GM12878 (cell line): ENCODE measurements around the gene KCNJ10. TPM values are rescaled to one million over a fixed set of nuclear protein-coding genes. Genes with fewer than 3 reads are reported as not detected.

Source experiments
- ATAC-seq: fragments of 200-7000 bp; cut with Tn5 transposase; 3 replicates; pipeline ENCODE4 v1.9.1; 2020; ENCODE audit warnings: mild to moderate bottlenecking, moderate library complexity
- BruUV-seq: library from RNA; stranded (reverse); fragments of 400-500 nt; replicated peaks from 2 replicates; lab custom pipeline; 2021; lab: Mats Ljungman, UMichigan
- CTCF ChIA-PET: fragments of 300-600 bp; sonication (Branson Sonifier 250); formaldehyde crosslinking; extraction: SDS; loops from one replicate; lab custom pipeline; 2021; ENCODE audit warnings: inconsistent platforms; lab: Yijun Ruan, JAX
- POLR2A ChIA-PET: fragments of 350-600 bp; formaldehyde crosslinking; extraction: SDS; loops from one replicate; lab custom pipeline; 2021; ENCODE audit warnings: inconsistent platforms; lab: Charles Lee
- RAD21 ChIA-PET: fragments of 300-600 bp; sonication (Branson Sonifier 250); formaldehyde crosslinking; loops from one replicate; lab custom pipeline; 2023; ENCODE audit warnings: antibody characterized with exemption; ENCODE audit not compliant: unreplicated experiment; lab: Charles Lee
- SMC1A ChIA-PET: fragments of 300-600 bp; sonication (Branson Sonifier 250); formaldehyde crosslinking; loops from one replicate; lab custom pipeline; 2023; ENCODE audit not compliant: unreplicated experiment, uncharacterized antibody; lab: Charles Lee
- DNase-seq: peaks from one replicate; pipeline ENCODE4 v3.0.0-alpha.2; 2011; ENCODE audit warnings: low read depth, low spot score
- FAIRE-seq: peaks from 3 replicates; lab custom pipeline; 2011; peaks lifted over from hg19 to GRCh38; lab: Jason Lieb, UNC
- H2AFZ ChIP-seq: 2 replicates; pipeline ENCODE4 v1.6.0; 2011; ENCODE audit warnings: low read depth, low read length, control low read depth; ENCODE audit not compliant: control insufficient read depth
- H3K27ac ChIP-seq: 2 replicates; pipeline ENCODE4 v1.5.1; 2011; ENCODE audit warnings: control low read depth; ENCODE audit not compliant: control insufficient read depth, insufficient read depth
- H3K27me3 ChIP-seq, 2 experiments: replicated peaks in 1 of 2; 2 replicates each; pipeline versions ENCODE4 v1.6.0 to v1.6.1; 2011; ENCODE audit warnings: low read length in 1 of 2; ENCODE audit not compliant: control insufficient read depth in 2 of 2, insufficient read depth in 2 of 2
- H3K36me3 ChIP-seq, 2 experiments: 2 replicates each; pipeline ENCODE4 v1.5.1; 2011; ENCODE audit warnings: low read length in 1 of 2; ENCODE audit not compliant: control insufficient read depth in 2 of 2, insufficient read depth in 2 of 2
- H3K4me1 ChIP-seq: 2 replicates; pipeline ENCODE4 v1.6.1; 2011; ENCODE audit warnings: mild to moderate bottlenecking, low read length, moderate library complexity, mixed read lengths; ENCODE audit not compliant: control insufficient read depth, insufficient read depth
- H3K4me2 ChIP-seq: 2 replicates; pipeline ENCODE4 v1.6.0; 2011; ENCODE audit warnings: control low read depth; ENCODE audit not compliant: control insufficient read depth, insufficient read depth
- H3K4me3 ChIP-seq: fragments of 200-600 bp; sonication (generic); 2 replicates; pipeline ENCODE4 v1.5.1; 2016
- H3K79me2 ChIP-seq: 2 replicates; pipeline ENCODE4 v1.6.0; 2011; ENCODE audit warnings: low read length; ENCODE audit not compliant: control insufficient read depth, insufficient read depth
- H3K9ac ChIP-seq: 2 replicates; pipeline ENCODE4 v1.8.0; 2011; ENCODE audit warnings: low read length, control low read depth, mixed read lengths; ENCODE audit not compliant: control insufficient read depth, insufficient read depth
- H3K9me3 ChIP-seq: replicated peaks from 3 replicates; pipeline ENCODE4 v1.5.1; 2011; ENCODE audit warnings: mild to moderate bottlenecking, low read length; ENCODE audit not compliant: control insufficient read depth, insufficient read depth
- H4K20me1 ChIP-seq: 2 replicates; pipeline ENCODE4 v1.6.0; 2011; ENCODE audit not compliant: control insufficient read depth, insufficient read depth
- EGR1 ChIP-seq, 2 experiments: IDR thresholded peaks; 1 replicate in 1 of 2; 2 replicates in 1 of 2; pipeline ENCODE4 v1.6.1; 2011 to 2012; ENCODE audit warnings: low read depth in 2 of 2, low read length in 2 of 2, borderline replicate concordance in 1 of 2, mild to moderate bottlenecking in 1 of 2, moderate library complexity in 1 of 2
- HDAC6 ChIP-seq: fragments of 200-600 bp; sonication (generic); IDR thresholded peaks from one replicate; pipeline ENCODE4 v1.8.0; 2017; ENCODE audit warnings: antibody characterized with exemption; ENCODE audit not compliant: unreplicated experiment
- KDM1A ChIP-seq: fragments of 200-600 bp; sonication (generic); IDR thresholded peaks from 2 replicates; pipeline ENCODE4 v1.6.1; 2016; ENCODE audit warnings: borderline replicate concordance
- PAX5 ChIP-seq: IDR thresholded peaks from 2 replicates; pipeline ENCODE4 v1.6.1; 2011; ENCODE audit warnings: low read depth, low read length, borderline replicate concordance
- PAX8 ChIP-seq: fragments of 450-650 bp; IDR thresholded peaks from 2 replicates; pipeline ENCODE4 v1.6.1; 2017; ENCODE audit warnings: mild to moderate bottlenecking, moderate library complexity
- POLR2A ChIP-seq: IDR thresholded peaks from 2 replicates; pipeline ENCODE4 v1.6.1; 2011; ENCODE audit warnings: low read depth, mild to moderate bottlenecking, low read length
- RAD51 ChIP-seq: fragments of 450-650 bp; IDR thresholded peaks from 2 replicates; pipeline ENCODE4 v1.6.1; 2016; ENCODE audit warnings: moderate library complexity, mild to moderate bottlenecking, inconsistent platforms
- SIN3A ChIP-seq: IDR thresholded peaks from 2 replicates; pipeline ENCODE4 v1.6.1; 2012; ENCODE audit warnings: low read depth, low read length, improper control_type of control experiment
- SIX5 ChIP-seq: IDR thresholded peaks from 2 replicates; pipeline ENCODE4 v1.6.1; 2011; ENCODE audit warnings: mild to moderate bottlenecking, low read depth, low read length, moderate library complexity; ENCODE audit not compliant: severe bottlenecking
- SREBF2 ChIP-seq: IDR thresholded peaks from 2 replicates; pipeline ENCODE4 v1.6.1; 2012; ENCODE audit warnings: mild to moderate bottlenecking, low read length
- SUZ12 ChIP-seq: fragments of 200-600 bp; sonication (generic); IDR thresholded peaks from one replicate; pipeline ENCODE4 v1.6.1; 2018; ENCODE audit warnings: antibody characterized with exemption, mild to moderate bottlenecking; ENCODE audit not compliant: unreplicated experiment
- WGBS: methylation state at CpG from one replicate; pipeline ENCODE4 v1.1.6; 2016; ENCODE audit warnings: low lambda C conversion rate; ENCODE audit not compliant: insufficient replicate concordance, insufficient coverage; ENCODE audit errors: missing lambda C conversion rate; 5-methylcytosine and 5-hydroxymethylcytosine counted together
- in situ Hi-C: fragments of 300-500 bp; cut with MboI; formaldehyde crosslinking; loops from 9 replicates; pipeline ENCODE4 v1.14.3; 2018; ENCODE audit warnings: mixed read lengths
- intact Hi-C: fragments of 100-400 bp; cut with micrococcal nuclease; formaldehyde crosslinking; loops from one replicate; pipeline ENCODE4 v1.14.2; 2022; ENCODE audit not compliant: unreplicated experiment
- polyA plus RNA-seq, 11 experiments: library from polyadenylated mRNA; depleted of rRNA in 4 of 11; unstranded in 6 of 11; stranded (reverse) in 5 of 11; fragments of >200 nt; fragmentation: Nextera tagmentation in 4 of 11; fragmentation: Illumina TruSeq in 1 of 11; extraction: Ambion mirVana in 4 of 11; extraction: Trizol in 1 of 11; gene quantifications; 1 replicate in 1 of 11; 2 replicates in 10 of 11; pipeline versions ENCODE4 v1.2.1 to v1.2.3, GENCODE V29; 2011 to 2016; ENCODE audit warnings: inconsistent platforms in 2 of 11, missing spikeins in 2 of 11, low read depth in 1 of 11
- total RNA-seq, 4 experiments: library from RNA; depleted of rRNA in 3 of 4; stranded (reverse); fragments of >200 nt in 3 of 4; fragmentation: Illumina TruSeq in 1 of 4; extraction: Trizol in 1 of 4; gene quantifications; 2 replicates each; pipeline versions ENCODE4 v1.2.1 to v1.2.3, GENCODE V29; 2013 to 2021
- TF ChIP-seq, protein P1 (sequence below): fragments of 450-650 bp; IDR thresholded peaks from 2 replicates; pipeline ENCODE4 v1.6.1; 2017; ENCODE audit warnings: mild to moderate bottlenecking, moderate library complexity
- TF ChIP-seq, protein P2 (sequence below): fragments of 450-650 bp; IDR thresholded peaks from 2 replicates; pipeline ENCODE4 v1.6.1; 2017; ENCODE audit warnings: low read depth, mild to moderate bottlenecking, moderate library complexity
- TF ChIP-seq, protein P3 (sequence below): IDR thresholded peaks from 2 replicates; pipeline ENCODE4 v1.6.1; 2012; ENCODE audit warnings: low read depth, low read length, improper control_type of control experiment
- TF ChIP-seq, protein P4 (sequence below): IDR thresholded peaks from 2 replicates; pipeline ENCODE4 v1.6.1; 2011; ENCODE audit warnings: borderline replicate concordance, low read depth, mild to moderate bottlenecking, moderate library complexity, low read length; ENCODE audit not compliant: insufficient read depth, poor library complexity, severe bottlenecking

Gene KCNJ10
- total and polyA plus RNA-seq, 10 of the 15 experiments (the other 5 are each of a cell fraction or from before 2014, with no cell fraction given): 0.01 to 0.29 (median 0.09) TPM; not detected in 2

DNA sequence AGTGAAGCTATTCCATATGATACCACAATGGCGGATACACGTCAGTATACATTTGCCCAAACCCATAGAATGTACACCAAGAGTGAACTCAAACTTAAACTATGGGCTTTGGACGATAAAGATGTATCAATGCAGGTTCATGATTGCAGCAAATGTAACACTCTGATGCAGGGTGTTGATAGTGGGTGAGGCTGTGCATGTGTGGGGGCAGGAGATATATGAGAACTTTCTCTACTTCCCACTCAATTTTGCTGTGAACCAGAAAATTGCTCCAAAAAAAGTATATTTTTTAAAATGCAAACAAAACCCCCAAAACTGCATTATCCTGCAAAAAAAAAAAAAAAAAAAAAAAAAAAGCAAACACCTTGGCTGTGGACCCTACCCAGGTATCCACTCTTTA, 49.0 kb upstream of the KCNJ10 start (continued):
- TF ChIP-seq, protein P1, sequence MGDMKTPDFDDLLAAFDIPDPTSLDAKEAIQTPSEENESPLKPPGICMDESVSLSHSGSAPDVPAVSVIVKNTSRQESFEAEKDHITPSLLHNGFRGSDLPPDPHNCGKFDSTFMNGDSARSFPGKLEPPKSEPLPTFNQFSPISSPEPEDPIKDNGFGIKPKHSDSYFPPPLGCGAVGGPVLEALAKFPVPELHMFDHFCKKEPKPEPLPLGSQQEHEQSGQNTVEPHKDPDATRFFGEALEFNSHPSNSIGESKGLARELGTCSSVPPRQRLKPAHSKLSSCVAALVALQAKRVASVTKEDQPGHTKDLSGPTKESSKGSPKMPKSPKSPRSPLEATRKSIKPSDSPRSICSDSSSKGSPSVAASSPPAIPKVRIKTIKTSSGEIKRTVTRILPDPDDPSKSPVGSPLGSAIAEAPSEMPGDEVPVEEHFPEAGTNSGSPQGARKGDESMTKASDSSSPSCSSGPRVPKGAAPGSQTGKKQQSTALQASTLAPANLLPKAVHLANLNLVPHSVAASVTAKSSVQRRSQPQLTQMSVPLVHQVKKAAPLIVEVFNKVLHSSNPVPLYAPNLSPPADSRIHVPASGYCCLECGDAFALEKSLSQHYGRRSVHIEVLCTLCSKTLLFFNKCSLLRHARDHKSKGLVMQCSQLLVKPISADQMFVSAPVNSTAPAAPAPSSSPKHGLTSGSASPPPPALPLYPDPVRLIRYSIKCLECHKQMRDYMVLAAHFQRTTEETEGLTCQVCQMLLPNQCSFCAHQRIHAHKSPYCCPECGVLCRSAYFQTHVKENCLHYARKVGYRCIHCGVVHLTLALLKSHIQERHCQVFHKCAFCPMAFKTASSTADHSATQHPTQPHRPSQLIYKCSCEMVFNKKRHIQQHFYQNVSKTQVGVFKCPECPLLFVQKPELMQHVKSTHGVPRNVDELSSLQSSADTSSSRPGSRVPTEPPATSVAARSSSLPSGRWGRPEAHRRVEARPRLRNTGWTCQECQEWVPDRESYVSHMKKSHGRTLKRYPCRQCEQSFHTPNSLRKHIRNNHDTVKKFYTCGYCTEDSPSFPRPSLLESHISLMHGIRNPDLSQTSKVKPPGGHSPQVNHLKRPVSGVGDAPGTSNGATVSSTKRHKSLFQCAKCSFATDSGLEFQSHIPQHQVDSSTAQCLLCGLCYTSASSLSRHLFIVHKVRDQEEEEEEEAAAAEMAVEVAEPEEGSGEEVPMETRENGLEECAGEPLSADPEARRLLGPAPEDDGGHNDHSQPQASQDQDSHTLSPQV: no peak
- no peak for TF ChIP-seq POLR2A
- TF ChIP-seq, protein P2, sequence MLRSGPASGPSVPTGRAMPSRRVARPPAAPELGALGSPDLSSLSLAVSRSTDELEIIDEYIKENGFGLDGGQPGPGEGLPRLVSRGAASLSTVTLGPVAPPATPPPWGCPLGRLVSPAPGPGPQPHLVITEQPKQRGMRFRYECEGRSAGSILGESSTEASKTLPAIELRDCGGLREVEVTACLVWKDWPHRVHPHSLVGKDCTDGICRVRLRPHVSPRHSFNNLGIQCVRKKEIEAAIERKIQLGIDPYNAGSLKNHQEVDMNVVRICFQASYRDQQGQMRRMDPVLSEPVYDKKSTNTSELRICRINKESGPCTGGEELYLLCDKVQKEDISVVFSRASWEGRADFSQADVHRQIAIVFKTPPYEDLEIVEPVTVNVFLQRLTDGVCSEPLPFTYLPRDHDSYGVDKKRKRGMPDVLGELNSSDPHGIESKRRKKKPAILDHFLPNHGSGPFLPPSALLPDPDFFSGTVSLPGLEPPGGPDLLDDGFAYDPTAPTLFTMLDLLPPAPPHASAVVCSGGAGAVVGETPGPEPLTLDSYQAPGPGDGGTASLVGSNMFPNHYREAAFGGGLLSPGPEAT: no peak
- TF ChIP-seq, all 136 proteins: peak for 0

DNA sequence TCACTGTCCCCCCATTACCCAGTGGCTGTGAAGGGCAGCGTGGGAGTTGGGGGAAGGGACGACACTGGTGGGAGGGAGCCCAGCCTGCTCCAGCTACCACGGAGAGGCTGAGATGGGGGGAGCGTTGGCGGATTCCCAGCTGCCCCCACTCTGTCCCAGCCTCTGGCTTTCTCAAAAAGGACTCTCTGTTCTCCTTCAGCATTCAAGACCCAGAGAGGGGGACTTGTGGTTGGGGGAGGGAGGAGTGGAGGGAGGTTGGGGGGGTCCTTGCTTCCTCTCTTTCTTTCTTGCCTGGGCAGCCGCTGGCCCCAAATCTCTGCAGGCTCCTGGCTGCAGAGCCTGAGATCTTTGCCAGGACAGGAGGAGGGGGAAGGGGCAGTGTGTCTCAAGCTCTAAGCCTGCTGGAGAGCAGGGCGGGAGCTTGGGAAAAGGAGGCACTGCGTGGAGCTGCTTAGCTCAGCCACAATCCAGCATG, 47.8 kb upstream of the KCNJ10 start:
- Histone ChIP-seq H4K20me1 (0 out of 2 replicates have a peak, but pooled peaks cover 3% of the 10 kb centered on the region), H3K9ac (no peak overlapping the region), H3K79me2 (no peaks in the 10 kb centered on the region), H3K4me2 (no peak overlapping the region), H3K27me3 (peaks cover 0 to 7% of the 10 kb centered on the region in 2 experiments), H3K4me3 (no peak overlapping the region), H3K9me3 (no peaks in the 10 kb centered on the region), H2AFZ (no peak overlapping the region), H3K27ac (no peak overlapping the region), H3K36me3 (no peaks in the 10 kb centered on the region), H3K4me1 (no peaks in the 10 kb centered on the region)
- ChIA-PET CTCF (no interaction called here), RAD21 (no interaction called here), POLR2A (no interaction called here), SMC1A (no interaction called here)
- no peak for ATAC-seq
- WGBS: 17% methylated on average over 8 of the region's 8 CpGs
- DNase-seq: no peak
- in situ Hi-C loops (no loop called here), intact Hi-C loops (no loop called here)
- no peak for FAIRE-seq
- no TSS peak for BruUV-seq
- no peak for TF ChIP-seq HDAC6
- no peak for TF ChIP-seq SREBF2
- TF ChIP-seq POLR2A: no peak
- TF ChIP-seq, protein P3, sequence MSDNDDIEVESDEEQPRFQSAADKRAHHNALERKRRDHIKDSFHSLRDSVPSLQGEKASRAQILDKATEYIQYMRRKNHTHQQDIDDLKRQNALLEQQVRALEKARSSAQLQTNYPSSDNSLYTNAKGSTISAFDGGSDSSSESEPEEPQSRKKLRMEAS: no peak
- no peak for TF ChIP-seq SIX5
- TF ChIP-seq SUZ12: no peak
- TF ChIP-seq PAX5: no peak
- no peak for TF ChIP-seq KDM1A
- TF ChIP-seq RAD51: no peak
- TF ChIP-seq PAX8: no peak
- TF ChIP-seq, protein P4, sequence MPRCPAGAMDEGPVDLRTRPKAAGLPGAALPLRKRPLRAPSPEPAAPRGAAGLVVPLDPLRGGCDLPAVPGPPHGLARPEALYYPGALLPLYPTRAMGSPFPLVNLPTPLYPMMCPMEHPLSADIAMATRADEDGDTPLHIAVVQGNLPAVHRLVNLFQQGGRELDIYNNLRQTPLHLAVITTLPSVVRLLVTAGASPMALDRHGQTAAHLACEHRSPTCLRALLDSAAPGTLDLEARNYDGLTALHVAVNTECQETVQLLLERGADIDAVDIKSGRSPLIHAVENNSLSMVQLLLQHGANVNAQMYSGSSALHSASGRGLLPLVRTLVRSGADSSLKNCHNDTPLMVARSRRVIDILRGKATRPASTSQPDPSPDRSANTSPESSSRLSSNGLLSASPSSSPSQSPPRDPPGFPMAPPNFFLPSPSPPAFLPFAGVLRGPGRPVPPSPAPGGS: no peak
- TF ChIP-seq SIN3A: no peak
- TF ChIP-seq EGR1 (IDR thresholded peaks at IDR 0.05; ENCODE audit: borderline replicate concordance in 1 of 2, low read depth in 2 of 2, low read length in 2 of 2): no peak
